ENCODE data around the gene CARHSP1. TPM values are rescaled to one million over a fixed set of nuclear protein-coding genes. Genes with fewer than 3 reads are reported as not detected.

Gene CARHSP1
- total and polyA plus RNA-seq, 2 of the 8 experiments (the other 6 are each of a cell fraction or from before 2014, with no cell fraction given): 292 to 300 TPM

GRCh38 chr16:8818504-8819270, 50.1 kb downstream of the CARHSP1 start:
- H3K4me1 ChIP-seq (replicated peaks in 1 of 4; ENCODE audit: control insufficient read depth in 3 of 4, insufficient read depth in 4 of 4, low read length in 3 of 4): peaks cover 0 to 5% (median 1%) of the 10 kb centered on the region in 4 experiments; a peak in 3 of 7 replicates
- H3K9ac ChIP-seq (replicated peaks in 1 of 4; ENCODE audit: extremely low read depth in 1 of 4, low read depth in 3 of 4, low read length in 3 of 4): peak overlapping the region in 1 of 4 experiments; percentile 31; a peak in 2 of 7 replicates
- H2BK5ac ChIP-seq (ENCODE audit: low read depth, low read length): no peak overlapping the region
- ChIA-PET POLR2A (ENCODE audit: partially characterized antibody) (interaction anchor here (0.7 to 5.8 kb wide), 7 partner anchors 9 to 180 kb away, joined by 3 to 54 read pairs (median 3); no protein-coding TSS in a partner anchor), CTCF (ENCODE audit: partially characterized antibody) (interaction anchor here (0.9 kb wide), 1 partner anchor 45 kb away, joined by 3 read pairs; no protein-coding TSS in a partner anchor)
- H2BK120ac ChIP-seq (replicated peaks; ENCODE audit: low read depth, low read length): no peak overlapping the region
- H3K14ac ChIP-seq (ENCODE audit: insufficient read length): no peak overlapping the region
- no peak overlapping the region for H3K27ac ChIP-seq (ENCODE audit: low read depth, low read length)
- H2AFZ ChIP-seq (ENCODE audit: low read length): no peak overlapping the region
- H3K4me2 ChIP-seq (ENCODE audit: insufficient read depth in 1 of 2, low read depth in 2 of 2, low read length in 2 of 2): no peak overlapping the region
- H3K4me3 ChIP-seq (ENCODE audit: extremely low read depth in 1 of 4, insufficient read depth in 2 of 4, low read depth in 3 of 4, low read length in 4 of 4): no peak overlapping the region
- no peak overlapping the region for H2BK12ac ChIP-seq (ENCODE audit: low read depth, low read length)
- no peak overlapping the region for H3K4ac ChIP-seq (replicated peaks; ENCODE audit: insufficient read length, low read depth, low read length)
- no peaks in the 10 kb centered on the region for H3K23me2 ChIP-seq (ENCODE audit: low read depth, low read length)
- FAIRE-seq: no peak
- H4K20me1 ChIP-seq (replicated peaks in 1 of 2; ENCODE audit: control insufficient read depth in 1 of 2, insufficient read depth in 2 of 2, low read length in 2 of 2): peaks cover 0 to 6% of the 10 kb centered on the region in 2 experiments
- H3K79me1 ChIP-seq (ENCODE audit: low read depth, low read length): no peaks in the 10 kb centered on the region; the same call in 1 of the 2 replicates
- no peak overlapping the region for H3K18ac ChIP-seq (ENCODE audit: extremely low read depth, low read length)
- no peak overlapping the region for H2AK5ac ChIP-seq (ENCODE audit: low read depth, low read length)
- no peak overlapping the region for H4K91ac ChIP-seq (replicated peaks; ENCODE audit: insufficient read length, low read length)
- no peak for TF ChIP-seq CTCF (IDR thresholded peaks at IDR 0.05; ENCODE audit: control extremely low read depth in 1 of 3, insufficient read depth in 1 of 3, low read depth in 1 of 3, low read length in 3 of 3)
- 0 out of 4 replicates have a peak, but pooled peaks of 1 of the 2 experiments have one; percentile 9 for TF ChIP-seq RAD21 (IDR thresholded peaks at IDR 0.05 in 1 of 2, conservative IDR thresholded peaks at IDR 0.05 in 1 of 2; ENCODE audit: low read depth in 2 of 2, low read length in 2 of 2)
- no peaks in the 10 kb centered on the region for H3K27me3 ChIP-seq (replicated peaks in 1 of 4; ENCODE audit: control insufficient read depth in 3 of 4, extremely low read depth in 1 of 4, insufficient read depth in 3 of 4, low read length in 3 of 4)
- no peak overlapping the region for H2BK15ac ChIP-seq (ENCODE audit: low read length)
- no peaks in the 10 kb centered on the region for H3K79me2 ChIP-seq (ENCODE audit: control insufficient read depth in 1 of 2, insufficient read depth in 2 of 2, low read length in 2 of 2)
- no peak overlapping the region for H4K5ac ChIP-seq (ENCODE audit: insufficient read length, low read depth, low read length)
- H4K8ac ChIP-seq (ENCODE audit: extremely low read depth, insufficient read depth, low read length): no peak overlapping the region
- no peak for DNase-seq (ENCODE audit: low read depth in 1 of 2, low spot score in 2 of 2)
- no peaks in the 10 kb centered on the region for H3K9me3 ChIP-seq (ENCODE audit: insufficient read depth in 2 of 2, low read depth in 1 of 2, low read length in 1 of 2)
- 94% methylated on average over 10 of the region's 10 CpGs; no CpG with 5 or more reads in 1 of the 2 experiments for WGBS, 2 experiments (ENCODE audit: extremely low coverage in 1 of 2, insufficient coverage in 1 of 2, insufficient read length in 1 of 2, insufficient replicate concordance in 2 of 2, low coverage in 1 of 2, low lambda C conversion rate in 2 of 2, missing lambda C conversion rate in 1 of 2)
- no peak overlapping the region for H3K56ac ChIP-seq (replicated peaks; ENCODE audit: insufficient read length, low read depth, low read length)
- H3K23ac ChIP-seq (ENCODE audit: insufficient read length): no peak overlapping the region
- H3K36me3 ChIP-seq (ENCODE audit: control insufficient read depth in 2 of 4, insufficient read depth in 4 of 4, low read length in 3 of 4): peaks cover 13 to 54% (median 34%) of the 10 kb centered on the region in 4 experiments
- H2BK20ac ChIP-seq (ENCODE audit: low read length): no peak overlapping the region
